Neural cell (in vitro differentiated cells): ENCODE measurements around the gene CACNA2D2. TPM values are rescaled to one million over a fixed set of nuclear protein-coding genes. Genes with fewer than 3 reads are reported as not detected.
A peak's percentile ranks its signal among the peaks of the same experiment; 100 is the strongest.

Experiments
- H2AFZ ChIP-seq: fragments of 200-600, 300-800 bp; sonication (generic), shearing (Covaris generic); 2 replicates; pipeline ENCODE4 v1.6.0; 2014; ENCODE audit warnings: low read depth, mild to moderate bottlenecking, antibody characterized with exemption, low read length, moderate library complexity
- H3F3A ChIP-seq: fragments of 200-600 bp; shearing (Covaris generic); 2 replicates; pipeline ENCODE4 v1.6.1; 2016; ENCODE audit warnings: mild to moderate bottlenecking, moderate library complexity, mixed read lengths, antibody characterized with exemption, low read length; ENCODE audit not compliant: insufficient read depth, poor library complexity, severe bottlenecking
- H3K27ac ChIP-seq: fragments of 200-600, 300-800 bp; sonication (generic), shearing (Covaris generic); 2 replicates; pipeline ENCODE4 v1.5.1; 2014; ENCODE audit warnings: mild to moderate bottlenecking, low read length, moderate library complexity
- H3K27me3 ChIP-seq: fragments of 300-800, 200-600 bp; sonication (generic), shearing (Covaris generic); 2 replicates; pipeline ENCODE4 v1.6.0; 2014; ENCODE audit warnings: mild to moderate bottlenecking, low read depth, low read length, moderate library complexity; ENCODE audit not compliant: insufficient read depth
- H3K36me3 ChIP-seq: fragments of 300-800, 200-600 bp; sonication (generic), shearing (Covaris generic); 2 replicates; pipeline ENCODE4 v1.5.1; 2014; ENCODE audit warnings: mild to moderate bottlenecking, antibody characterized with exemption, low read length, moderate library complexity; ENCODE audit not compliant: insufficient read depth
- H3K4me2 ChIP-seq: fragments of 300-800, 200-600 bp; sonication (generic), shearing (Covaris generic); 2 replicates; pipeline ENCODE4 v1.6.0; 2014; ENCODE audit warnings: mild to moderate bottlenecking, low read length
- H3K4me3 ChIP-seq: fragments of 300-800, 200-600 bp; sonication (generic), shearing (Covaris generic); 2 replicates; pipeline ENCODE4 v1.5.1; 2014; ENCODE audit warnings: mild to moderate bottlenecking, low read length, moderate library complexity
- H3K79me2 ChIP-seq: fragments of 200-600 bp; shearing (Covaris generic); replicated peaks from 2 replicates; pipeline ENCODE4 v1.6.0; 2014; ENCODE audit warnings: mild to moderate bottlenecking, low read length, moderate library complexity; ENCODE audit not compliant: insufficient read depth
- H3K9ac ChIP-seq: fragments of 300-800, 200-600 bp; sonication (generic), shearing (Covaris generic); 2 replicates; pipeline ENCODE4 v1.6.1; 2016; ENCODE audit warnings: mild to moderate bottlenecking, low read length, mixed read lengths
- H3K9me2 ChIP-seq: fragments of 200-600 bp; shearing (Covaris generic); 2 replicates; pipeline ENCODE4 v1.6.1; 2016; ENCODE audit warnings: mild to moderate bottlenecking, low read length, mixed read lengths; ENCODE audit not compliant: insufficient read depth
- H3K9me3 ChIP-seq: fragments of 200-600, 300-800 bp; sonication (generic), shearing (Covaris generic); 2 replicates; pipeline ENCODE4 v1.6.1; 2016; ENCODE audit warnings: mild to moderate bottlenecking, mixed run types, low read length, moderate library complexity, mixed read lengths
- H4K20me1 ChIP-seq: fragments of 200-600 bp; shearing (Covaris generic); 2 replicates; pipeline ENCODE4 v1.6.1; 2016; ENCODE audit warnings: mild to moderate bottlenecking, mixed run types; ENCODE audit not compliant: insufficient read depth
- CTCF ChIP-seq: fragments of 450-650 bp; IDR thresholded peaks from 2 replicates; pipeline ENCODE4 v1.5.1; 2014; ENCODE audit warnings: antibody characterized with exemption, mild to moderate bottlenecking, moderate library complexity; ENCODE audit not compliant: poor library complexity, severe bottlenecking
- EP300 ChIP-seq: fragments of 450-650 bp; conservative IDR thresholded peaks from 2 replicates; pipeline ENCODE4 v1.6.1; 2014; ENCODE audit warnings: antibody characterized with exemption, mild to moderate bottlenecking, moderate library complexity; ENCODE audit not compliant: poor library complexity, severe bottlenecking
- EZH2 ChIP-seq: fragments of 200-600, 300-800 bp; shearing (Covaris generic), sonication (generic); IDR thresholded peaks from 2 replicates; pipeline ENCODE4 v1.6.1; 2014; ENCODE audit warnings: antibody characterized with exemption, low read length, borderline replicate concordance, mild to moderate bottlenecking; ENCODE audit not compliant: insufficient read depth, poor library complexity, severe bottlenecking
- MXI1 ChIP-seq: fragments of 450-650 bp; conservative IDR thresholded peaks from 2 replicates; pipeline ENCODE4 v1.6.1; 2014; ENCODE audit warnings: antibody characterized with exemption, mild to moderate bottlenecking; ENCODE audit not compliant: poor library complexity, severe bottlenecking
- POLR2AphosphoS5 ChIP-seq: IDR thresholded peaks from 2 replicates; pipeline ENCODE4 v1.6.1; 2012
- RAD21 ChIP-seq: fragments of 450-650 bp; conservative IDR thresholded peaks from 2 replicates; pipeline ENCODE4 v1.6.1; 2014; ENCODE audit warnings: antibody characterized with exemption, mild to moderate bottlenecking, moderate library complexity
- REST ChIP-seq: IDR thresholded peaks from 2 replicates; pipeline ENCODE4 v1.6.1; 2012; ENCODE audit warnings: borderline replicate concordance
- SMC3 ChIP-seq: fragments of 450-650 bp; conservative IDR thresholded peaks from 2 replicates; pipeline ENCODE4 v1.6.1; 2014; ENCODE audit warnings: antibody characterized with exemption, mild to moderate bottlenecking, moderate library complexity; ENCODE audit not compliant: poor library complexity
- TAF1 ChIP-seq: IDR thresholded peaks from 2 replicates; pipeline ENCODE4 v1.6.1; 2012; ENCODE audit warnings: low read depth
- polyA plus RNA-seq: library from polyadenylated mRNA; depleted of rRNA; stranded (reverse); fragments of >200 nt; gene quantifications from 2 replicates; pipeline ENCODE4 v1.2.3, GENCODE V29; 2014

Gene CACNA2D2
- polyA plus RNA-seq, 1 donor from 2014 or later, result 7.8 TPM

GRCh38 chr3:50345008-50345407 is 158.4 kb downstream of the CACNA2D2 start:
- Histone ChIP-seq H4K20me1 (no peaks in the 10 kb centered on the region), H3F3A (no peaks in the 10 kb centered on the region), H3K4me3 (peak overlapping the region; percentile 54), H3K79me2 (peaks cover 6% of the 10 kb centered on the region), H3K27ac (no peak overlapping the region), H2AFZ (no peak overlapping the region), H3K27me3 (peaks cover 38% of the 10 kb centered on the region), H3K9ac (peak overlapping the region; percentile 5), H3K9me2 (no peaks in the 10 kb centered on the region), H3K9me3 (no peaks in the 10 kb centered on the region), H3K36me3 (no peaks in the 10 kb centered on the region), H3K4me2 (no peak overlapping the region)
- TF ChIP-seq MXI1 (no peak), EP300 (no peak), TAF1 (no peak), CTCF (no peak), POLR2AphosphoS5 (no peak), REST (no peak), RAD21 (no peak), SMC3 (no peak), EZH2 (no peak)

- Histone ChIP-seq H3K27me3 (peaks cover 43% of the 10 kb centered on the region), H3K4me3 (no peak overlapping the region), H3K9me3 (no peaks in the 10 kb centered on the region), H3F3A (no peaks in the 10 kb centered on the region), H3K9ac (no peak overlapping the region), H3K36me3 (no peaks in the 10 kb centered on the region), H4K20me1 (no peaks in the 10 kb centered on the region), H3K4me2 (no peak overlapping the region), H3K27ac (no peak overlapping the region), H2AFZ (no peak overlapping the region), H3K9me2 (no peaks in the 10 kb centered on the region), H3K79me2 (no peaks in the 10 kb centered on the region)
- TF ChIP-seq CTCF, result no peak
- no peak for TF ChIP-seq SMC3
- no peak for TF ChIP-seq REST
- no peak for TF ChIP-seq MXI1
- TF ChIP-seq POLR2AphosphoS5, result no peak
These were observed 160.4 kb downstream of the CACNA2D2 start for GRCh38 chr3:50342813-50343633.
